ENCODE measurements around the gene BPIFB1.

The BPIFB1 gene

GRCh38 chr20:33337531-33338165 is 54.6 kb downstream of the BPIFB1 start:
- no peaks in the 10 kb centered on the region for H3K27me3 ChIP-seq (ENCODE audit: insufficient read depth, poor library complexity, severe bottlenecking)
- H3K27ac ChIP-seq (replicated peaks): no peak overlapping the region
- no peak overlapping the region for H3K4me3 ChIP-seq (replicated peaks; ENCODE audit: insufficient read depth, low read length)
- DNase-seq (ENCODE audit: low read depth in 1 of 2, low spot score in 1 of 2): no peak
- TF ChIP-seq POLR2AphosphoS5 (IDR thresholded peaks at IDR 0.05; ENCODE audit: low read depth) (no peak), CTCF (IDR thresholded peaks at IDR 0.05; ENCODE audit: insufficient read depth, low read length) (no peak), REST (IDR thresholded peaks at IDR 0.05; ENCODE audit: insufficient replicate concordance, low read depth) (no peak), SPI1 (IDR thresholded peaks at IDR 0.05; ENCODE audit: borderline replicate concordance, low read depth) (no peak), GABPA (IDR thresholded peaks at IDR 0.05; ENCODE audit: low read depth) (no peak)

GRCh38 chr20:33338467-33339258 is 55.6 kb downstream of the BPIFB1 start:
- no peak for DNase-seq (ENCODE audit: low read depth in 1 of 2, low spot score in 1 of 2)
- TF ChIP-seq POLR2AphosphoS5 (IDR thresholded peaks at IDR 0.05; ENCODE audit: low read depth) (no peak), GABPA (IDR thresholded peaks at IDR 0.05; ENCODE audit: low read depth) (no peak), CTCF (IDR thresholded peaks at IDR 0.05; ENCODE audit: insufficient read depth, low read length) (no peak), SPI1 (IDR thresholded peaks at IDR 0.05; ENCODE audit: borderline replicate concordance, low read depth) (no peak), REST (IDR thresholded peaks at IDR 0.05; ENCODE audit: insufficient replicate concordance, low read depth) (no peak)
- Histone ChIP-seq H3K4me3 (replicated peaks; ENCODE audit: insufficient read depth, low read length) (no peak overlapping the region), H3K27ac (replicated peaks) (no peak overlapping the region), H3K27me3 (ENCODE audit: insufficient read depth, poor library complexity, severe bottlenecking) (no peaks in the 10 kb centered on the region)

- no peak for DNase-seq (ENCODE audit: low read depth in 1 of 2, low spot score in 1 of 2)
- TF ChIP-seq POLR2AphosphoS5 (IDR thresholded peaks at IDR 0.05; ENCODE audit: low read depth) (no peak), CTCF (IDR thresholded peaks at IDR 0.05; ENCODE audit: insufficient read depth, low read length) (no peak), REST (IDR thresholded peaks at IDR 0.05; ENCODE audit: insufficient replicate concordance, low read depth) (no peak), SPI1 (IDR thresholded peaks at IDR 0.05; ENCODE audit: borderline replicate concordance, low read depth) (no peak), GABPA (IDR thresholded peaks at IDR 0.05; ENCODE audit: low read depth) (no peak)
- H3K27ac ChIP-seq (replicated peaks): no peak overlapping the region
- no peak overlapping the region for H3K4me3 ChIP-seq (replicated peaks; ENCODE audit: insufficient read depth, low read length)
- no peaks in the 10 kb centered on the region for H3K27me3 ChIP-seq (ENCODE audit: insufficient read depth, poor library complexity, severe bottlenecking)
These were observed 56.6 kb downstream of the BPIFB1 start for GRCh38 chr20:33339515-33340058.

Measured in HL-60 (cell line).